K562 (cell line): ENCODE results near the gene CEACAM8. TPM values are rescaled to one million over a fixed set of nuclear protein-coding genes. Genes with fewer than 3 reads are reported as not detected.

ENCODE experiments used
- ATAC-seq: fragments of 200-7000 bp; cut with Tn5 transposase; 3 replicates; pipeline ENCODE4 v1.9.1; 2020; ENCODE audit warnings: moderate library complexity
- BruUV-seq: library from RNA; stranded (reverse); fragments of 400-500 nt; replicated peaks from 2 replicates; lab custom pipeline; 2021; lab: Mats Ljungman, UMichigan
- CTCF ChIA-PET: fragments of 300-600 bp; formaldehyde crosslinking; extraction: SDS; loops from one replicate; lab custom pipeline; 2021; ENCODE audit warnings: low intra/inter-chr PET ratio; lab: Yijun Ruan, JAX
- POLR2A ChIA-PET: fragments of 300-600, 350-650 bp; sonication (Branson Sonifier 250); formaldehyde crosslinking; extraction: SDS; loops from one replicate; lab custom pipeline; 2021; ENCODE audit warnings: antibody characterized with exemption, inconsistent platforms; lab: Yijun Ruan, JAX
- DNase-seq, 4 experiments: peaks; one replicate each; pipeline versions ENCODE4 v3.0.0 to v3.0.0-alpha.2; 2011 to 2018; ENCODE audit warnings: low spot score in 3 of 4, mixed read lengths in 3 of 4; ENCODE audit errors: extremely low read depth in 1 of 4
- FAIRE-seq: peaks from 2 replicates; lab custom pipeline; 2011; peaks lifted over from hg19 to GRCh38; lab: Jason Lieb, UNC
- H2AFZ ChIP-seq: 2 replicates; pipeline ENCODE4 v1.6.0; 2011; ENCODE audit warnings: low read depth, low read length, control low read depth, inconsistent platforms
- H3K27ac ChIP-seq: fragments of 200-600 bp; 3 replicates; pipeline ENCODE4 v1.8.0; 2011; ENCODE audit warnings: low read depth, mild to moderate bottlenecking, control low read depth, inconsistent platforms, low read length, moderate library complexity, mixed read lengths; ENCODE audit errors: extremely low read depth
- H3K27me3 ChIP-seq, 2 experiments: fragments of 300-600 bp in 1 of 2; 2 replicates in 1 of 2; 3 replicates in 1 of 2; pipeline versions ENCODE4 v1.6.0 to v1.8.0; 2011; ENCODE audit warnings: inconsistent platforms in 2 of 2, low read length in 2 of 2, mild to moderate bottlenecking in 1 of 2, mixed read lengths in 1 of 2, moderate library complexity in 1 of 2; ENCODE audit not compliant: control insufficient read depth in 2 of 2, insufficient read depth in 2 of 2
- H3K36me3 ChIP-seq: fragments of 300-600 bp; 3 replicates; pipeline ENCODE4 v1.8.0; 2011; ENCODE audit warnings: mild to moderate bottlenecking, low read length, inconsistent platforms; ENCODE audit not compliant: control insufficient read depth, insufficient read depth
- H3K4me1 ChIP-seq, 2 experiments: fragments of 200-600 bp in 1 of 2; replicated peaks in 1 of 2; 2 replicates in 1 of 2; 3 replicates in 1 of 2; pipeline versions ENCODE4 v1.5.1 to v1.8.0; 2011; ENCODE audit warnings: inconsistent platforms in 2 of 2, low read length in 2 of 2, mild to moderate bottlenecking in 1 of 2, mixed read lengths in 1 of 2, moderate library complexity in 1 of 2; ENCODE audit not compliant: control insufficient read depth in 2 of 2, insufficient read depth in 2 of 2
- H3K4me2 ChIP-seq: 2 replicates; pipeline ENCODE4 v1.6.1; 2011; ENCODE audit warnings: low read length, control low read depth, inconsistent platforms, mixed read lengths; ENCODE audit not compliant: insufficient read depth
- H3K4me3 ChIP-seq: fragments of 200-600 bp; sonication (generic), shearing (Covaris generic); 2 replicates; pipeline ENCODE4 v1.5.1; 2016; ENCODE audit warnings: control low read depth, inconsistent platforms
- H3K79me2 ChIP-seq: fragments of 200-600 bp; 3 replicates; pipeline ENCODE4 v1.8.0; 2011; ENCODE audit warnings: low read length, inconsistent platforms; ENCODE audit not compliant: control insufficient read depth, insufficient read depth
- H3K9ac ChIP-seq, 2 experiments: 2 replicates each; pipeline versions ENCODE4 v1.6.0 to v1.6.1; 2011; ENCODE audit warnings: low read depth in 2 of 2, low read length in 2 of 2, control low read depth in 1 of 2, inconsistent platforms in 1 of 2, mild to moderate bottlenecking in 1 of 2, mixed read lengths in 1 of 2; ENCODE audit not compliant: insufficient read depth in 1 of 2
- H3K9me1 ChIP-seq: one replicate; pipeline ENCODE4 v1.6.0; 2011; ENCODE audit warnings: inconsistent platforms, mild to moderate bottlenecking, low read length, moderate library complexity; ENCODE audit not compliant: control insufficient read depth, insufficient read depth
- H3K9me3 ChIP-seq: replicated peaks from 2 replicates; pipeline ENCODE4 v1.5.1; 2011; ENCODE audit warnings: low read depth, low read length, inconsistent platforms; ENCODE audit not compliant: control insufficient read depth, insufficient read depth
- H4K20me1 ChIP-seq: replicated peaks from 2 replicates; pipeline ENCODE4 v1.6.1; 2011; ENCODE audit warnings: low read length, inconsistent platforms, mixed read lengths; ENCODE audit not compliant: control insufficient read depth, insufficient read depth
- ARID2 ChIP-seq: fragments of 450-650 bp; IDR thresholded peaks from 2 replicates; pipeline ENCODE4 v1.6.1; 2017; ENCODE audit warnings: antibody characterized with exemption, mild to moderate bottlenecking
- IFI16 ChIP-seq: fragments of 250-450 bp; sonication (Bioruptor Pico); IDR thresholded peaks from 2 replicates; pipeline ENCODE4 v2.1.2; 2022; ENCODE audit warnings: mild to moderate bottlenecking, inconsistent platforms
- KDM5B ChIP-seq: fragments of 200-600 bp; sonication (generic); IDR thresholded peaks from 2 replicates; pipeline ENCODE4 v1.6.1; 2012; ENCODE audit warnings: low read depth, mild to moderate bottlenecking, moderate library complexity, low read length, control low read depth, inconsistent platforms; ENCODE audit not compliant: insufficient replicate concordance
- KLF13 ChIP-seq: fragments of 450-650 bp; IDR thresholded peaks from 2 replicates; pipeline ENCODE4 v1.6.1; 2016; ENCODE audit warnings: missing genetic modification characterization, low read depth, mild to moderate bottlenecking, missing compliant biosample characterization, moderate library complexity, borderline replicate concordance
- MYBL2 ChIP-seq, 2 experiments: fragments of 450-650 bp in 1 of 2; sonication (generic) in 1 of 2; formaldehyde crosslinking in 1 of 2; IDR thresholded peaks; 2 replicates each; pipeline versions ENCODE4 v1.6.1 to v1.8.1; 2017 to 2022; ENCODE audit warnings: borderline replicate concordance in 1 of 2, inconsistent platforms in 1 of 2, low read depth in 1 of 2, mild to moderate bottlenecking in 1 of 2, missing genetic modification reagents in 1 of 2, moderate library complexity in 1 of 2
- NFIX ChIP-seq: fragments of 250-450 bp; sonication (Bioruptor Pico); IDR thresholded peaks from 2 replicates; pipeline ENCODE4 v1.4.0; 2020; ENCODE audit warnings: low read depth, mild to moderate bottlenecking, moderate library complexity
- U2AF1 ChIP-seq: fragments of 200-400 bp; formaldehyde crosslinking; optimal IDR thresholded peaks from 2 replicates; pipeline ENCODE3; 2017; ENCODE audit warnings: mild to moderate bottlenecking, low read depth, low read length, moderate library complexity
- ZNF384 ChIP-seq: IDR thresholded peaks from 2 replicates; pipeline ENCODE4 v1.6.1; 2012; ENCODE audit warnings: low read depth, low read length, improper control_type of control experiment
- ZNF75A ChIP-seq: fragments of 450-650 bp; formaldehyde crosslinking; IDR thresholded peaks from 2 replicates; pipeline ENCODE4 v1.4.0; 2020; ENCODE audit warnings: mild to moderate bottlenecking
- WGBS: fragments of 100-300 bp; shearing (Covaris generic); methylation state at CpG from one replicate; pipeline ENCODE4 v1.1.6; 2016; ENCODE audit warnings: low coverage, mixed read lengths; ENCODE audit not compliant: insufficient coverage; ENCODE audit errors: missing lambda C conversion rate; 5-methylcytosine and 5-hydroxymethylcytosine counted together
- in situ Hi-C: fragments of 300-500 bp; cut with MboI; formaldehyde crosslinking; loops from 4 replicates; pipeline ENCODE4 v1.15.0; 2018; ENCODE audit warnings: inconsistent platforms, mixed read lengths
- intact Hi-C: fragments of 100-400 bp; cut with micrococcal nuclease; formaldehyde crosslinking; loops from 2 replicates; pipeline ENCODE4 v1.14.2; 2022
- polyA plus RNA-seq, 8 experiments: library from polyadenylated mRNA; depleted of rRNA in 4 of 8; stranded (reverse) in 5 of 8; unstranded in 3 of 8; fragments of >200 nt; fragmentation: Nextera tagmentation in 2 of 8; fragmentation: Illumina TruSeq in 1 of 8; extraction: Ambion mirVana in 2 of 8; extraction: Trizol in 1 of 8; gene quantifications; 2 replicates each; pipeline versions ENCODE4 v1.2.1 to v1.2.3, GENCODE V29; 2011 to 2014; ENCODE audit warnings: inconsistent platforms in 1 of 8, missing spikeins in 1 of 8
- total RNA-seq, 7 experiments: library from RNA; depleted of rRNA in 6 of 7; stranded (reverse); fragments of >200 nt in 6 of 7; fragmentation: Illumina TruSeq in 2 of 7; extraction: Trizol in 2 of 7; gene quantifications; 2 replicates each; pipeline versions ENCODE4 v1.2.1 to v1.2.3, GENCODE V29; 2011 to 2021; ENCODE audit warnings: low replicate concordance in 1 of 7

CEACAM8 gene
- total and polyA plus RNA-seq, 9 of the 15 experiments (the other 6 are each of a cell fraction or from before 2014, with no cell fraction given): not detected

DNA sequence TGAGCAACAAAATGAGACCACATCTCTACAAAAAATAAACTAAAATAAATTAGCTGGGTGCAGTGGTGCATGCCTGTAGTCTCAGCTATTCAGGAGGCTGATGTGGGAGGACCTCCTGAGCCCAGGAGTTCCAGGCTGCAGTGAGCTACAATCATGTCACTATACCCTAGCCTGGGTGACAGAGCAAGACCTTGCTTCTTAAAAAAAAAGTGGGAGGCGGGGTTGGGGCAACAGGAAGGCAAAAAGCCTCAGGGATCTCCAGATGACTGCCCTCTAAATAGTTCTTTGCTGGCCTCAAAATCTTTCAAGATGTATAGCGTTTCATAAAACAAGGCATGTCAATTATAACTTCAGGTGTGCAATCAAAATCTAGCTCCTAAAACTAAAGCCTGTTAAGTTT lies 18.5 kb downstream of the CEACAM8 start:
- Histone ChIP-seq H3K79me2 (no peaks in the 10 kb centered on the region), H3K4me2 (no peak overlapping the region), H3K36me3 (no peaks in the 10 kb centered on the region), H3K9ac (no peak overlapping the region), H3K27ac (no peak overlapping the region), H4K20me1 (no peaks in the 10 kb centered on the region), H3K9me1 (no peaks in the 10 kb centered on the region), H2AFZ (no peak overlapping the region), H3K4me1 (no peaks in the 10 kb centered on the region), H3K4me3 (no peak overlapping the region), H3K27me3 (no peaks in the 10 kb centered on the region), H3K9me3 (no peaks in the 10 kb centered on the region)
- BruUV-seq: no TSS peak
- FAIRE-seq (no peak), ATAC-seq (no peak), DNase-seq (no peak)
- 0% methylated on average over 2 of the region's 2 CpGs for WGBS
- intact Hi-C loops: no loop called here
- TF ChIP-seq U2AF1: no peak
- no peak for TF ChIP-seq KDM5B
- no peak for TF ChIP-seq ARID2
- TF ChIP-seq IFI16 (CRISPR knock-in tag): no peak
- no peak for TF ChIP-seq NFIX (CRISPR knock-in tag)
- no peak for TF ChIP-seq MYBL2 (IDR thresholded peaks at IDR 0.05; ENCODE audit: low read depth)
- no peak for TF ChIP-seq MYBL2 (CRISPR knock-in tag; IDR thresholded peaks at IDR 0.05; ENCODE audit: borderline replicate concordance)
- no peak for TF ChIP-seq KLF13
- TF ChIP-seq ZNF384: no peak
- TF ChIP-seq ZNF75A (CRISPR knock-in tag): no peak
- POLR2A ChIA-PET: no interaction called here
- in situ Hi-C loops: no loop called here
- CTCF ChIA-PET: no interaction called here
